Measurements from ENCODE around the gene LIMCH1. TPM values are rescaled to one million over a fixed set of nuclear protein-coding genes. Genes with fewer than 3 reads are reported as not detected.

LIMCH1 gene
- total and polyA plus RNA-seq, 2 of the 8 experiments (the other 6 are each of a cell fraction or from before 2014, with no cell fraction given), result 2.7 to 3.0 TPM

DNA sequence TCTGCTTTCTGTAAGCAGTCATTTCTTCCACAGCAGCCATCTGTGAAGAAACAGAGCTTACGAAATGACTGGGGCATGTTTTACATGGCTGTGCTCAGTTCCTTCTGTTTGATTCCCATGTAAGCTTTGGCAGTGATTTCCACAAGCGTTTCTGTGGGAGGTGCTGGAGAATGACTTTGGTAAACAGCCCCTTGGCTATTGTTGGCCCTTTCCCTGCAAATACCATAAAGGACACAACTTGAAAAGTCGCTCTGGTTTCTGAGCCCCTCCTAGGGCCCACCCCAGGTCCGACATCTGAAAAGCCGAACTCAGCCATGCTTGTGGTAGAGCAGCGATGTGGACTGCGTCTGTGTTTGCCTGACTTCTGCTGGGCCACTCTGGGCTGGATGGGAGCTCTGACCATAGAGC lies 3.7 kb downstream of the LIMCH1 start:
- Histone ChIP-seq H2BK15ac (ENCODE audit: low read length) (no peak overlapping the region), H3K4me3 (ENCODE audit: extremely low read depth in 1 of 4, insufficient read depth in 2 of 4, low read depth in 3 of 4, low read length in 4 of 4) (no peak overlapping the region), H3K23me2 (ENCODE audit: low read depth, low read length) (no peaks in the 10 kb centered on the region), H2BK120ac (replicated peaks; ENCODE audit: low read depth, low read length) (no peak overlapping the region), H3K4me2 (ENCODE audit: insufficient read depth in 1 of 2, low read depth in 2 of 2, low read length in 2 of 2) (no peak overlapping the region; a peak in 1 of 4 replicates), H2BK5ac (ENCODE audit: low read depth, low read length) (no peak overlapping the region), H4K8ac (ENCODE audit: extremely low read depth, insufficient read depth, low read length) (no peak overlapping the region), H2BK12ac (ENCODE audit: low read depth, low read length) (no peak overlapping the region), H4K5ac (ENCODE audit: insufficient read length, low read depth, low read length) (no peak overlapping the region), H2BK20ac (ENCODE audit: low read length) (no peak overlapping the region), H3K4ac (replicated peaks; ENCODE audit: insufficient read length, low read depth, low read length) (no peak overlapping the region), H3K27me3 (replicated peaks in 1 of 4; ENCODE audit: control insufficient read depth in 3 of 4, extremely low read depth in 1 of 4, insufficient read depth in 3 of 4, low read length in 3 of 4) (no peaks in the 10 kb centered on the region), H3K79me2 (ENCODE audit: control insufficient read depth in 1 of 2, insufficient read depth in 2 of 2, low read length in 2 of 2) (no peaks in the 10 kb centered on the region), H4K91ac (replicated peaks; ENCODE audit: insufficient read length, low read length) (no peak overlapping the region), H4K20me1 (replicated peaks in 1 of 2; ENCODE audit: control insufficient read depth in 1 of 2, insufficient read depth in 2 of 2, low read length in 2 of 2) (no peaks in the 10 kb centered on the region), H3K9ac (replicated peaks in 1 of 4; ENCODE audit: extremely low read depth in 1 of 4, low read depth in 3 of 4, low read length in 3 of 4) (no peak overlapping the region), H3K36me3 (ENCODE audit: control insufficient read depth in 2 of 4, insufficient read depth in 4 of 4, low read length in 3 of 4) (no peaks in the 10 kb centered on the region), H3K79me1 (ENCODE audit: low read depth, low read length) (no peaks in the 10 kb centered on the region), H2AK5ac (ENCODE audit: low read depth, low read length) (no peak overlapping the region), H3K27ac (ENCODE audit: low read depth, low read length) (no peak overlapping the region), H2AFZ (ENCODE audit: low read length) (peak overlapping the region; percentile 82), H3K23ac (ENCODE audit: insufficient read length) (no peak overlapping the region), H3K18ac (ENCODE audit: extremely low read depth, low read length) (0 out of 2 replicates have a peak overlapping the region, but pooled peaks have one; percentile 6), H3K56ac (replicated peaks; ENCODE audit: insufficient read length, low read depth, low read length) (no peak overlapping the region), H3K9me3 (ENCODE audit: insufficient read depth in 2 of 2, low read depth in 1 of 2, low read length in 1 of 2) (no peaks in the 10 kb centered on the region), H3K14ac (ENCODE audit: insufficient read length) (no peak overlapping the region), H3K4me1 (replicated peaks in 1 of 4; ENCODE audit: control insufficient read depth in 3 of 4, insufficient read depth in 4 of 4, low read length in 3 of 4) (peaks cover 0 to 9% (median 0%) of the 10 kb centered on the region in 4 experiments; a peak in 1 of 7 replicates)
- FAIRE-seq, result peak; percentile 7
- no peak for DNase-seq (ENCODE audit: low read depth in 1 of 2, low spot score in 2 of 2)
- TF ChIP-seq SIN3A (conservative IDR thresholded peaks at IDR 0.05 in 1 of 2, IDR thresholded peaks at IDR 0.05 in 1 of 2; ENCODE audit: low read depth in 1 of 2, low read length in 2 of 2) (no peak), CTBP2 (IDR thresholded peaks at IDR 0.05; ENCODE audit: borderline replicate concordance, insufficient read depth, insufficient read length, low read length) (no peak), CHD2 (IDR thresholded peaks at IDR 0.05; ENCODE audit: low read length) (no peak), ZNF274 (IDR thresholded peaks at IDR 0.05; ENCODE audit: borderline replicate concordance, extremely low read depth, low read length) (no peak), TAF1 (IDR thresholded peaks at IDR 0.05; ENCODE audit: low read depth, low read length) (no peak), PHF8 (conservative IDR thresholded peaks at IDR 0.05; ENCODE audit: low read depth, low read length) (no peak), SUZ12 (IDR thresholded peaks at IDR 0.05; ENCODE audit: low read length) (no peak)
- TF ChIP-seq, protein P1, sequence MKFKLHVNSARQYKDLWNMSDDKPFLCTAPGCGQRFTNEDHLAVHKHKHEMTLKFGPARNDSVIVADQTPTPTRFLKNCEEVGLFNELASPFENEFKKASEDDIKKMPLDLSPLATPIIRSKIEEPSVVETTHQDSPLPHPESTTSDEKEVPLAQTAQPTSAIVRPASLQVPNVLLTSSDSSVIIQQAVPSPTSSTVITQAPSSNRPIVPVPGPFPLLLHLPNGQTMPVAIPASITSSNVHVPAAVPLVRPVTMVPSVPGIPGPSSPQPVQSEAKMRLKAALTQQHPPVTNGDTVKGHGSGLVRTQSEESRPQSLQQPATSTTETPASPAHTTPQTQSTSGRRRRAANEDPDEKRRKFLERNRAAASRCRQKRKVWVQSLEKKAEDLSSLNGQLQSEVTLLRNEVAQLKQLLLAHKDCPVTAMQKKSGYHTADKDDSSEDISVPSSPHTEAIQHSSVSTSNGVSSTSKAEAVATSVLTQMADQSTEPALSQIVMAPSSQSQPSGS (IDR thresholded peaks at IDR 0.05; ENCODE audit: low read length), result no peak
- POLR2A ChIA-PET (ENCODE audit: partially characterized antibody), result interaction anchor here (0.8 kb wide), 1 partner anchor 18 kb away, joined by 3 read pairs; no protein-coding TSS in a partner anchor
- CTCF ChIA-PET (ENCODE audit: partially characterized antibody), result interaction anchor here (0.6 to 1.5 kb wide), 4 partner anchors 9 to 183 kb away, joined by 3 to 4 read pairs (median 3); no protein-coding TSS in a partner anchor
- 87% methylated on average over 7 of the region's 7 CpGs; no CpG with 5 or more reads in 1 of the 2 experiments for WGBS, 2 experiments (ENCODE audit: extremely low coverage in 1 of 2, insufficient coverage in 1 of 2, insufficient read length in 1 of 2, insufficient replicate concordance in 2 of 2, low coverage in 1 of 2, low lambda C conversion rate in 2 of 2, missing lambda C conversion rate in 1 of 2)
